Suprapubic skin (tissue), 4 donors: Measurements from ENCODE around the gene MAPK4. TPM values are rescaled to one million over a fixed set of nuclear protein-coding genes. Genes with fewer than 3 reads are reported as not detected.

Experiments
- DNase-seq, 2 donors: peaks; one replicate each; pipeline ENCODE4 v3.0.0-alpha.2; 2019; ENCODE audit warnings: low spot score in 2 of 2
- H3K27ac ChIP-seq: fragments of 200-600 bp; sonication (generic); one replicate; pipeline ENCODE4 v1.5.1; 2019
- H3K27me3 ChIP-seq: fragments of 200-600 bp; sonication (generic); one replicate; pipeline ENCODE4 v1.5.1; 2019
- H3K36me3 ChIP-seq: fragments of 200-600 bp; sonication (generic); one replicate; pipeline ENCODE4 v1.5.1; 2019
- H3K4me1 ChIP-seq: fragments of 200-600 bp; sonication (generic); one replicate; pipeline ENCODE4 v1.5.1; 2019
- H3K4me3 ChIP-seq: fragments of 200-600 bp; sonication (generic); one replicate; pipeline ENCODE4 v1.5.1; 2019; ENCODE audit warnings: mild to moderate bottlenecking
- H3K9me3 ChIP-seq: fragments of 200-600 bp; sonication (generic); one replicate; pipeline ENCODE4 v1.5.1; 2019
- EP300 ChIP-seq: sonication (generic); formaldehyde crosslinking; IDR thresholded peaks from one replicate; pipeline ENCODE4 v1.6.1; 2017; ENCODE audit warnings: antibody characterized with exemption
- POLR2A ChIP-seq, 2 donors: fragments of 450-650 bp; IDR thresholded peaks; one replicate each; pipeline ENCODE4 v1.6.1; 2017; ENCODE audit warnings: antibody characterized with exemption in 2 of 2, mild to moderate bottlenecking in 2 of 2, moderate library complexity in 2 of 2
- POLR2AphosphoS5 ChIP-seq, 3 donors: sonication (generic); formaldehyde crosslinking; IDR thresholded peaks; one replicate each; pipeline ENCODE4 v1.6.1; 2017; ENCODE audit warnings: antibody characterized with exemption in 3 of 3
- WGBS: methylation state at CpG from one replicate; pipeline ENCODE4 v1.1.5; 2018; 5-methylcytosine and 5-hydroxymethylcytosine counted together
- total RNA-seq, 4 donors: library from RNA; depleted of rRNA; stranded (reverse); fragments of >200 nt; gene quantifications; one replicate each; pipeline ENCODE4 v1.1.0, GENCODE V29; 2016
- TF ChIP-seq, protein P1 (sequence below), 2 donors: fragments of 200-600 bp in 1 of 2; fragments of 450-650 bp in 1 of 2; sonication (generic) in 1 of 2; IDR thresholded peaks; one replicate each; pipeline ENCODE4 v1.5.1; 2016 to 2019; ENCODE audit warnings: antibody characterized with exemption in 2 of 2, mild to moderate bottlenecking in 1 of 2, moderate library complexity in 1 of 2

The MAPK4 gene
- total RNA-seq, 4 donors from 2014 or later = 1.9 to 4.8 (median 2.4) TPM

DNA sequence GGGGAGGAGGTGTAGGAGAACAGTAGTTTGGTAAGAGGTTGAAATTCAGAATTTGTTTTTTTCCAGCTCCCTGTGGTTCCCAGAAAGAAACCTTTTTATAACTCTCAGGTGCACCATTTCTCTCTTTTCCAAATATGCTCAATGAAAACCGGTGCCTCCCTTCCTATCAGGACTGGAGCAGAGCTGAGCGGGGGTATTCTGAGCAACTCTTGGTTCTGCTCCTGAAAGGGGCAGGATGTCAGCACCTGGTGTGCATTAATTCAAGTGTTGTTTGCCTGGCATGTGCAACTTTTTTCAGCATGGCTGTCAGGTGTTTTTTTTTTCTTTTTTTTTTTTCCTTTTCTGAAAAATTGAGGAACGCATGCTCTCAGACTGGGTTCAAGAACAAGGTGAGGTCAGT is 74.1 kb downstream of the MAPK4 start:
- WGBS = 88% methylated on average over 3 of the region's 3 CpGs
- Histone ChIP-seq H3K4me1 (peaks cover 8% of the 10 kb centered on the region), H3K4me3 (no peak overlapping the region), H3K9me3 (no peaks in the 10 kb centered on the region), H3K27ac (no peak overlapping the region), H3K27me3 (no peaks in the 10 kb centered on the region), H3K36me3 (no peaks in the 10 kb centered on the region)
- no peak for DNase-seq
- TF ChIP-seq POLR2AphosphoS5 (IDR thresholded peaks at IDR 0.05) = no peak

DNA sequence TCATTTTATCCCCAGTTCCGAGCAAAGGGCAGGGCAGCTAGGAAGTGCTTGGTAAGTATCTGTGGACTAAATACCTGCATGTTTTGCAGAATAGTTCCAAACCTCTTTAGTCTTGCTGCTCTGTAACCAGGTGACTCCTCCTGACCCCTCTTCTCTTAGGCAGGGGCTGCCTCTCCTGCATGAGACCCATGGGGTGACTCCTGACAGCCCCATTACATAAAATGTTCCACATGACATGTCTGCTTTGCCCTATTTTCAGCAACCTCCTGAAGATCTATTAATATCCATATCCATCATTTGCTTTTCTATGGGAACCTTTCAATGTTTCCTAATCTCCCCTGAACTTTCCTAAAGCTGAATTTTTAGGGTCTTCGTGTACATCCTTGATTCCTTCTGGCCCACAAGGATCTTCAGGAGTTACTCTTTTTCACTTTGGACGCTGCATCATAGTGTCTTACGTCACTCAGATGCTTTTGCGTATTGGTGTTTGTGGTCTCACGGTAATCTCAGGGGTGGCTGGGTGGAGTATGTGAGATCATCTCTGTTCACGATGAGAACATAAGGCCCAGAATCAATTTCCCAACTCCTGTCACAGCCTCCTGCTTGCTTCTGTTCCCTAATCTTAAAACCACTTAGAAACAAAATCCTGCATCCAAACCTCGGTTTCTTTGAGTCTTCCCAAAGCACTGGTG is 76.6 kb downstream of the MAPK4 start:
- WGBS = 97% methylated on average over 8 of the region's 8 CpGs
- no peak for DNase-seq
- H3K4me1 ChIP-seq = no peaks in the 10 kb centered on the region

DNA sequence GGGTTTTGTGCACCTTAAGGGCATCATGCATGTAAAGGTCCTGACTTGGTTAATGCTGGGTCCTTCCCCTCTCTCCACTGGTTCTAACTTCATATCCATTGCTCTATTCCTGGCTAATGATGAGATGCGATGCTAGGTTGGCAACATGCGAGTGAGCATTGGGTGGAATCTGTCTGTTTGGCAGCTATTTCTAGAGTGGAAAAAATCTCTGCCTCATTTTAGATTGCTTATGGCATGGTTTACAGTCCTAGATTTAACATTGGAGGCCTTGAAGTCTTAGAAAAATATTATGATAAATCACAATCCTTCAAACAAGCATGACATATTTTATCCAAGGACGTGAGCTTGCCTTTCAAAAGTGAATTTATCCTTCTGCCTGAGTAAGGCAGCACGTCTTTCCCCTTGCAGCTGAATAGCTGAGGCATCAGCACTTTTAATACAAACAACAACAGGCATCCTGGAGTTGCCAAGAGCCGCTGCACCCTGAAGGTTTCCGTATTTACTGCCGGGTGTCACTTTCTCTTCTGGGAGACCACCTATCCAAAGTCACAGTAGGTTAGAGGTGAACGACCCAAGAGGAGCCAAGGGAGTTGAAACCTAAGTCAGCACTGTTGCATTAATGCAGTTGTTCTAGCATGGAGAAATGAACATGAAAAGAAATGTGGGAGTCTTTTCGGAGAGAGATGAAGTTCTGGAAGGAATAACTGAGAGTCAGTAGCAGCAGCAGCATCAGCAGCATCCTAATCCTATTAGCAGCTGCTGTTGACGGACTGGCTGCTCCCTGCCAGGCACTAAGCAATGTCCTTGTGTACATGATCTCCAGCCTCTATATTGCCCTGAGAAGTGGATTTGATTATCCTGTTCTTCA is 78.4 kb downstream of the MAPK4 start:
- DNase-seq = no peak
- Histone ChIP-seq H3K36me3 (no peaks in the 10 kb centered on the region), H3K4me1 (no peaks in the 10 kb centered on the region), H3K27me3 (no peaks in the 10 kb centered on the region), H3K27ac (no peak overlapping the region), H3K4me3 (no peak overlapping the region), H3K9me3 (no peaks in the 10 kb centered on the region)
- TF ChIP-seq EP300 = no peak
- TF ChIP-seq POLR2AphosphoS5 (IDR thresholded peaks at IDR 0.05) = no peak
- TF ChIP-seq POLR2A (IDR thresholded peaks at IDR 0.05) = no peak
- WGBS = 71% methylated on average over 10 of the region's 10 CpGs

More for the DNA sequence above, 76.6 kb downstream of the MAPK4 start:
- H3K27ac ChIP-seq = no peak overlapping the region
- no peaks in the 10 kb centered on the region for H3K36me3 ChIP-seq
- no peaks in the 10 kb centered on the region for H3K27me3 ChIP-seq
- TF ChIP-seq POLR2A (IDR thresholded peaks at IDR 0.05) (no peak), EP300 (no peak), POLR2AphosphoS5 (IDR thresholded peaks at IDR 0.05) (no peak)
- TF ChIP-seq, protein P1, sequence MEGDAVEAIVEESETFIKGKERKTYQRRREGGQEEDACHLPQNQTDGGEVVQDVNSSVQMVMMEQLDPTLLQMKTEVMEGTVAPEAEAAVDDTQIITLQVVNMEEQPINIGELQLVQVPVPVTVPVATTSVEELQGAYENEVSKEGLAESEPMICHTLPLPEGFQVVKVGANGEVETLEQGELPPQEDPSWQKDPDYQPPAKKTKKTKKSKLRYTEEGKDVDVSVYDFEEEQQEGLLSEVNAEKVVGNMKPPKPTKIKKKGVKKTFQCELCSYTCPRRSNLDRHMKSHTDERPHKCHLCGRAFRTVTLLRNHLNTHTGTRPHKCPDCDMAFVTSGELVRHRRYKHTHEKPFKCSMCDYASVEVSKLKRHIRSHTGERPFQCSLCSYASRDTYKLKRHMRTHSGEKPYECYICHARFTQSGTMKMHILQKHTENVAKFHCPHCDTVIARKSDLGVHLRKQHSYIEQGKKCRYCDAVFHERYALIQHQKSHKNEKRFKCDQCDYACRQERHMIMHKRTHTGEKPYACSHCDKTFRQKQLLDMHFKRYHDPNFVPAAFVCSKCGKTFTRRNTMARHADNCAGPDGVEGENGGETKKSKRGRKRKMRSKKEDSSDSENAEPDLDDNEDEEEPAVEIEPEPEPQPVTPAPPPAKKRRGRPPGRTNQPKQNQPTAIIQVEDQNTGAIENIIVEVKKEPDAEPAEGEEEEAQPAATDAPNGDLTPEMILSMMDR (IDR thresholded peaks at IDR 0.05) = no peak
- no peaks in the 10 kb centered on the region for H3K9me3 ChIP-seq
- H3K4me3 ChIP-seq = no peak overlapping the region

DNA sequence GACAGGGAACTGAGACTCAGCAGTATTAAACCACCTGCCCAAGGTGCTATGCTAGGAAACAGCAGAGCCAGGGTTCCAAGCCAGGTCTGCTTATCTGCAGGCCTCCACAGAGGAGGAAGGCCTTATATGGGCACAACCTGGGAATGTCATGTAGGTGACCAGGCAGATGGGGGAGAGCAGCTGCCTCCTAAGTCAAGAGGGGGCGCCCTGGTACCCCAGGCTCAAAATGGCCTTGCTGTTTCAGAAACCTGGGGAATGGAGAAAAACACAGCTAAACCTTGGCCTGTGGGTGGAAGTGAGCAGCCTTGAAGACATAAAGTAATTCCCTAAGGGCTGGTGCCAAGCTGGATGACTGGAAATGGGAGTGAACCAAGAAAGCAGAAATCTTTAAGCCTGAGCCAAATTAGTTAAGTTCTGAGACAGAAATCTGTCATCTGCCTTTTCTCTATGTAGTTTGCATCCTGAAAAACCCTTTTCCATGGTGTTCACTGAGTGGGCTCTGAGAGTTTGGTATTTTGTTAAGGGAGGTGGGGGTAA is 79.1 kb downstream of the MAPK4 start:
- Histone ChIP-seq H3K36me3 (no peaks in the 10 kb centered on the region), H3K4me3 (no peak overlapping the region), H3K27me3 (no peaks in the 10 kb centered on the region), H3K9me3 (no peaks in the 10 kb centered on the region), H3K27ac (no peak overlapping the region), H3K4me1 (no peaks in the 10 kb centered on the region)
- TF ChIP-seq EP300 (no peak), POLR2A (IDR thresholded peaks at IDR 0.05) (no peak), POLR2AphosphoS5 (IDR thresholded peaks at IDR 0.05) (no peak)
- TF ChIP-seq, protein P1 (IDR thresholded peaks at IDR 0.05) = no peak
- 87% methylated on average over 1 of the region's 1 CpG for WGBS
- no peak for DNase-seq

DNA sequence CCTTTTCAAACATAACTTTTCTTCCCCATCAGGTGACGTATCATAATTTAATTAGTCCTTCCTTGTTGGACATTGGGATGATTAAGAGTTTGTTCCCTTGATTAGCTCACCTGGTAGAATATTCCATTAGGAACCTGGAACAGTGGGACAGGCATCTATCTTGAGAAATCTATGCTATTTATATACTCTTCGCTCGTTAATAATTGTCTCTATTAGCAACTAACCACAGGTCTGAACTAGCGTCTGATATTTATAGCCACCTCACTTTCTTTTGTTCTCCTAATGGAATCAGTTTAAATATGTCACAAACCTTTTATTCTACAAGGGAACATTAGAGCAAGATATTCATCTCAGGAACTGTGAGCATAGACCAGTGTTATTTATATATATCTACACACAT is 79.8 kb downstream of the MAPK4 start:
- H3K9me3 ChIP-seq = no peaks in the 10 kb centered on the region
- DNase-seq = no peak
- no peaks in the 10 kb centered on the region for H3K27me3 ChIP-seq
- H3K27ac ChIP-seq = no peak overlapping the region
- H3K36me3 ChIP-seq = no peaks in the 10 kb centered on the region
- TF ChIP-seq, protein P1 (IDR thresholded peaks at IDR 0.05) = no peak
- TF ChIP-seq POLR2AphosphoS5 (IDR thresholded peaks at IDR 0.05) = no peak
- TF ChIP-seq EP300 = no peak
- no peak for TF ChIP-seq POLR2A (IDR thresholded peaks at IDR 0.05)
- no peak overlapping the region for H3K4me3 ChIP-seq
- H3K4me1 ChIP-seq = no peaks in the 10 kb centered on the region
- WGBS = 57% methylated on average over 4 of the region's 4 CpGs

DNA sequence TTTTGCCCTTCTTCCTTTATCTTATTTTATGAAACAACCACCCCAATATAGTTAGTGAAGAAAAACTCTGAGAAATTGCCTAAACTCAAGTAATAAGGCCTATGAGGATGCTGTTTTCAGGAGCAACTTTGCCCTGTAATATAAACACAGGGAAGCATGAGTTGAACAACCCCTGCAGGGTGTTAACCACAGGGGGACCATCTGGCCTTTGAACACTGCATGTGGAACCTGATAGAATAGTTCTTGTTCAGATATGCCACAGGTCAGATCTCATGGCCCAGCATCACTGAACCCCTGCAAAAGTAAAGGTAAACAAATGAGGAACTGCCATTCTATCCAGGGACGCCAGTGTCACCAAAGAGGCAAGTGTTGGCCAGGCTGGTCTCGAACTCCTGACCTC is 82.6 kb downstream of the MAPK4 start:
- TF ChIP-seq EP300 (no peak), POLR2A (IDR thresholded peaks at IDR 0.05) (no peak), POLR2AphosphoS5 (IDR thresholded peaks at IDR 0.05) (no peak)
- TF ChIP-seq, protein P1 (IDR thresholded peaks at IDR 0.05) = no peak
- WGBS = 83% methylated on average over 2 of the region's 2 CpGs

More for the DNA sequence above, 82.6 kb downstream of the MAPK4 start:
- Histone ChIP-seq H3K27me3 (no peaks in the 10 kb centered on the region), H3K27ac (no peak overlapping the region), H3K9me3 (no peaks in the 10 kb centered on the region), H3K36me3 (no peaks in the 10 kb centered on the region), H3K4me1 (no peaks in the 10 kb centered on the region), H3K4me3 (no peak overlapping the region)
- DNase-seq = no peak
